H4 (cell line): Measurements from ENCODE around the gene RBM10. TPM values are rescaled to one million over a fixed set of nuclear protein-coding genes. Genes with fewer than 3 reads are reported as not detected.
"Not testable (repeated sequence)": the region's sequence is repeated elsewhere in the genome, so short reads cannot be mapped to it uniquely, and the experiment has no call there.

Experiments used
- DNase-seq: peaks from one replicate; pipeline ENCODE4 v3.0.0-alpha.2; 2015; ENCODE audit warnings: low spot score
- total RNA-seq: library from RNA; depleted of rRNA; stranded (reverse); fragments of >200 nt; shearing (Covaris generic); gene quantifications from 2 replicates; pipeline ENCODE4 v1.2.3, GENCODE V29; 2014; rRNA removed

Gene RBM10
- total RNA-seq: 37.9 and 42.3 TPM in 2 replicates

DNA sequence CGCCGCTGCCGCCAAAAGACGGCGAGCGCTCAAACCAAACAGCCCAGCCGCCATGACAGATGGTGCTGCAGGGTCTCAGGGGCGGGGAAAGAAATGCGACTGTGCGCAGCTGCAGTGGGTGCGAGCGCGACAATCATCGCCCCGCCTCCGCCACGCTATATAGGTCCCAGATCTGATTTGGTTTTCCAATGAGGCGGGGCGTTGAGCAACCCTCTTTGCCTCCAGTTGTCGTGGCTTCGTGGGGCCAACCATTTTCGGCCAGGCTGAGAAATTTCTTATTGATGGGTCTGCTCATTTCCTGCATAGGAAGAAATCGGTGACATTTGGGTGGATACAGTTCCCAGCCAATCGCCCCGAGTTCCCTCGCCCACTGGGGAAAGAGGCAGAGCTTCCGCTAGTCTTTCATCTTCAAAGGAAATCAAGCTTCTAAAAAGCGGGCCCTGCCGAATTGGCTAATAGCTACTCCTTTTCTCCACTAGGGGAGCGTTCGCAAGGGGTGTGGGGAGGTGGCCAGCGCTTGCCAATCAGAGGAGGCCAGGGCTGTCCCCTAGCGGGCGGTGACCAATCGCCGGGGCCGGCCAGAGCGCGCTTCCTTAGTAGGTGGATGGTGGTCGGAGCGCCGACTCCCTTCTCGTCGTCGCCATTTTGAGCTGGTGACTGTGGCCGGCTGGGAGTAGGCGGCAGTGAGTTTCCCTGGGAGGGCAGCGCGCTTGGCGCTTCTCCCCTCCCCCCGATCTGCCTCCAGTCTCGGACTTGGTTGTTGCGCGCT is at the start of gene RBM10, which contains the start of gene NDUFB11:
RBM10 (plus strand) TSS at position 596 of the 769 bp plus-strand sequence. CDS start 2,261 bp downstream, outside the sequence.
NDUFB11 (minus strand) TSS at position 77 of the 769 bp plus-strand sequence; CDS start at position 54, 23 bp downstream.
- DNase-seq: peak; percentile 93

DNA sequence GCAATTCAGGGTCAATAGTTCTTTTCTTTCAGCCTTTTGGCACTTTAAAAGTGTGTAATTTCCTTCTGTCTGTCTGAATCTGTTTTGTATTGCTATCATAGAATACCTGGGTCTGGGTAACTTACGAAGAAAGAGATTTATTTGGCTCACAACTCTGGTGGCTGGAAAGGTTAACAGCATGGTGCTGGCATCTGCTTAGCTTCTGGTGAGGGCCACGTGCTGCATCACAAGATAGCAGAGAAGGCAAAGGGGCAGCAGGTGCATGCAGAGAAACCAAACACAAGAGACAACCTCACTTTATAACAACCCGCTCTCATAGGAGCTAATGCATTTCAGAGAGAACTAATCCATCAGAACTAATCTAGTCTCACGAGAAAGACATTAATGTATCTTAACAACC is 48.0 kb upstream of the RBM10 start:
- no peak for DNase-seq

DNA sequence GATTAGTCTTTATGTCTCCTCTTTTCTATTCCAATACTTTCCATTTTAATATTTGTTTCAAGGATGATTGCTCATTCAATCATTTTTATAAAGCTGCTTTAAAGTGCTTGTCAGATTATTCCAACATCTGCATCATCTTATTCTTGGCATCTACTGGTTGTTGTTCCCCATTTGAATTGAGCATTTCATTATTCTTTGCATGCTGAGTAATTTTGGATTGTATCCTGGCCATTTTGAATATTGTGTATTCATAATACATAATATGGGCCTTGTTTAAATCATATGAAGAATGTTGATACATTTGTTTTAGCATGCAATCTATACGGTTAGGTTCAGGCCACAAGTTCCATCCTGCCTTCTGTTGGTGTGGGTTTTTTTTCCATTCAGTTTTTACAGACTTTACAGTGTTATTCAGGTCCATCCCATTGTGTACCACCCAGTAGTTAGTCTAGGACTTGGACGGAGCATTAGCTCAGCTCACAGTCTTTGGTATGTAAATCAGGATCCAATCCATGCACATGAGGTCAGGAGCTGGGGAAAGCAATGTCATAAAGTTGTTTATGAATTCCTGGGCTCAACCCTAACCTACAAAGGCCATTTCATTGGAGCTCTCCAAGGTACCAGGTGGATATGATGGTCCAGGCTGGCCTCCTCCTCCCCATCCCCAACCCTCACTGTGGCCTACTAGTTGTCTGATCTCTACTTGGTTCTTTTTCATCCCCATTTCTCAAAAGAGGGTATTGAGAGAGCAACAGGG is 46.5 kb upstream of the RBM10 start:
- no peak for DNase-seq

- DNase-seq: no peak
Measured at GRCh38 chrX:47101206-47101605, 43.8 kb upstream of the RBM10 start.

- not testable (repeated sequence) for DNase-seq
Measured at GRCh38 chrX:47110936-47111615, 33.9 kb upstream of the RBM10 start.

GRCh38 chrX:47112316-47112954 is 32.6 kb upstream of the RBM10 start:
- no peak for DNase-seq

- not testable (repeated sequence) for DNase-seq
Measured at GRCh38 chrX:47116551-47117110, 28.4 kb upstream of the RBM10 start.

DNA sequence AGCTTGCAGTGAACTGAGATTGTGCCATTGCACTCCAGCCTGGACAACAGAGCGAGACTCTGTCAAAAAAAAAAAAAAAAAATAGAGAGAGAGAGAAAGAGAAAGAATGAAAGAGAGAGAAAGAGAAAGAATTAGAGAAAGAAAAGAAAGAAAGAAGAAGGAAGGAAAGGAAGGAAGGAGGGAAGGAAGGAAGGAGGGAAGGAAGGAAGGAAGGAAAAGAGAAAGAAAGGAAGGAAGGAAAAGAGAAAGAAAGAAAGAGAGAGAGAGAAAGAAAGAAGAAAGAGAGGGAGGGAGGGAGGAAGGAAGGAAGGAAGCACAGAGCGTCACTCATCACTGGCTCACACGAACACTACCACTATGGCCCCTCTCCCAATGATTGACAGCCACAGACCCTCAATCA is 20.6 kb upstream of the RBM10 start:
- DNase-seq: not testable (repeated sequence)

DNA sequence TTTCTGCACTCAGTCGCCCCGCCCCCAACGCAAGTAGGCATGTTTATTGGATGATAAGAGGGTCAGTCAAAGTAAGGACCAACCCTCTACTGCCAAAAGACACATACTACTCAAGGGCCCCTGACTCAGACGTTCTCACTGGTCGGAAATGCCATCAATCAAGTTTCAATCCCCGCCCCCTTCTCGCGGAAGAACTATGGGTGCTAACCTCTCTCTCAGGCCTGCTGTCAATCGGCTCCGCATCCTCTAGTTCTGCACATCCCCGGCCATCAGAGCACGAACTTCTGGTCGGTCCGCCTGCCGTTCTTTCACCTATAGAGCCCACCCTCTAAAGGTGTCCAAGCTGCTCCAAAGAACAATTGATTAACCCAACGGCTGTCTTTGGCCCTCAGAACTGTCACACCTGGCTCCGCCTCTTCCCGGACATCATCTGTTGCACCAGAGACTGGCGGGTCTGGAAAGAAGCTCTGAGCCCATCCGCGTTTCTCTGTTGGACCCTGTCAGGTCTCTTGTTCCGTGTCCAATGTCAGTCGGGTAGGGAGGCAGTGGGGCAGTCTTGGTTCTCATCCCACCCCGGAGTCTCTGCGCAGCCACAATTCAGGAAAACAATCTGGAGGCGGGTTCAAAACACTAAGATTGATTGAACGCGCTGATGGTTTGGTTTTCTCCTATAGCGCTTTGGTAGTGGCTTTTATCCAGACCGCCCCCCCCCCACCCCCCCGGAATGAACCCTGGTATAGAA is 15.7 kb upstream of the RBM10 start:
- peak; percentile 95 for DNase-seq

DNA sequence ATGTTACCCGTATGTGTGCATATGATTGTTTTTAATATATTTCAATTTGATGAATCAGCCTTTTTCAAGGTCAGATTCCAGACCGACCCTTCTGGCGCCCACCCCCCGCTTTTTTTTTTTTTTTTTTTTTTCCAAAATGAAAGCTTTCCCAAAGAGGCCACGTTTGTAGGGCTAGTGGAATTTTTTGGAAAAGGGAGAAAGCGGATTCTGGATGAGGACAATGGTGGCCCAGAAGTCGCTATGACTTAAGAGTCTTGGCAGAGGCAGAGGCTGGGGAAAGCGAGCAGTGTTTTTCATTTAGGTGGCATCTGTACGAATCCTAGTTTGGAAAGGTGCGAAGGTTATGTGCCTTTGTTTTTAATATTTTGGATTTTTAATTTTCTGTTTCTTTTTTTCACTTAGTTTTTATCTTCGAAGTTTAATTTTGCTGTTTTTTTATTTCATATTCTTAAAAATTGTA is 15.1 kb upstream of the RBM10 start:
- DNase-seq: no peak

- no peak for DNase-seq
Measured at GRCh38 chrX:47133493-47133892, 11.5 kb upstream of the RBM10 start.

GRCh38 chrX:47135650-47136049 is 9.4 kb upstream of the RBM10 start:
- DNase-seq: not testable (repeated sequence)

DNA sequence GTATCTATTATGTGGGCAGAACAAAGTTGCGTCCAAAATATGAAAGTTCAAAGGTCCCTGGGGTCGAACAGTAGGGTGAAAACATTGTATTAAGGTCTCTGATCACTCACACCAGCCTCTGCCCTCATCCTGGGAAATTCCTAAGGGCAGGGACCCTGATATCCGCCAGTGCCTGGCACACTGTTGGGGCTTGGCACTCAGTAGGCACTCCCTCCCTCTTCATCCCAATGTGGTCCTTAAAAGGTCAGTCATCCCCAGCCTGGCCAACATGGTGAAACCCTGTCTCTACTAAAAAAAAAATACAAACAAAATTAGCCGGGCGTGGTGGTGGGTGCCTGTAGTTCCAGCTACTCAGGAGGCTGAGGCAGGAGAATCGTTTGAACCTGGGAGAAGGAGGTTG is 6.8 kb upstream of the RBM10 start:
- DNase-seq: no peak

DNA sequence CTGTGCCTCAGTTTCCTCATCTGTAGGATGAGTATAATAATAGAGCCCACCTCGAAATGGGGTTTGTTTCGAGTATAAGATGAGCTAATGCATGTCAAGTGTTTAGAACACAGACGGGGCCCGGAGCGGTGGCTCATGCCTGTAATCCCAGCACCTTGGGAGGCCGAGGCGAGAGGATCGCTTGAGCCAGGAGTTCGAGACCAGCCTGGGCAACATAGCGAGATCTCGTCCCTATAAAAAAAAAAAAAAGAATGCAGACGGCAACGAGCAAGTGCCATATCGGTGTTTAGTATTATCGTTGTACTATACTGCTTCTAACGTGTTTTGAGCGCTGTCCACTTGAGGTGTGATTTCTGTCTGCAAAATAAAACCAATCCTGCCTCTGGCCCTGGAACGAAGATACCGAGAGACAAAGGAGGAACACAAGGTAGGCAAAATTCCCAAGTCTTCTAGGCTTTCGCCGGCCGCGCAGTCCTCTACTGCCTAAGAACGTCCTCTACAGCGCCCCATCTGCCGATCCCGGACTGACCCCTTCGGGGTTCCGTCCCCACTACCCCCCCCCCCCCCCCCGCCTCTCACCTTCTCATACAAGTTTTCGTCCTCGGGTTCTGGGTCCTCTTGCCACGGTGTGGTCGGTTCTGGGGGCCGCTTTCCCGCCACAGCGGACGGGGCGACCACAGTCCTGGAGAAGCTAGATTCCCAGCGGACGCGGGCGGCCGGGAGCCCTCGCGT is 961 bp upstream of the RBM10 start:
- DNase-seq: peak; percentile 29

DNA sequence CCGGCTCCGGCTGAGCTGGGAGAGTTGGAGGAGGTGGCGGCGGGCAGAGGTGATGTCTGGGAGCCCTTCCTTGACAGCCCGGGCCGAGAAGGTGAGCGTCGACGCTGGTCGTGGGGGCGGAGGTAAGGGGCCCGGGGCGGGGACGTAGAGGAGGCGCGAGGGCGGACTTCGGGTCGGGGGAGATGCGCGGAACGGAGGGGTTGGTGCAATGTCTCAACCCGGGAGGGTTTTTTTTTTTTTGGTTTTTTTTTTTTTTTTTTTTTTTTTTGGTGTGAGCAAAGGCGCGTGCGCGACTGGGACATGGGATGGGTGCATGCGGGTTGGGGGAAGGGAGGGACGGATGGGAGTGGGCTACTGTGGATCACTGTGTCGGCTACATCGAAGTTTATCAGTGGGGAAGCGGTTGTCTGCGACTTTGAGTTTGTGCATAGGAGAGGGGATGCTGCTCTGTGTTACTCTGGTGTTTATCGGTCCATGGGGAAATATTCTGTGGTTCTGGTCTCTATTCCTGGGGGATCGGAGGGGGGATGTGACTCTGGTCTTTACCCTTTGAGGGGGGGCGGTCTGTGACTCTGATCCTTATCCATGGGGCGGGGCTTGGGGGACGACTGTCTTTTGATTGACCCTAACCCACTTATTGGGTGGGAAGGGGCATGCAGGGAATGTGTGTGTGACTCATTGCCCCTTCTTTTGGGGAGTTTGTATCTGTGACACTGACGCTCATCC is 537 bp downstream of the RBM10 start:
- no peak for DNase-seq

DNA sequence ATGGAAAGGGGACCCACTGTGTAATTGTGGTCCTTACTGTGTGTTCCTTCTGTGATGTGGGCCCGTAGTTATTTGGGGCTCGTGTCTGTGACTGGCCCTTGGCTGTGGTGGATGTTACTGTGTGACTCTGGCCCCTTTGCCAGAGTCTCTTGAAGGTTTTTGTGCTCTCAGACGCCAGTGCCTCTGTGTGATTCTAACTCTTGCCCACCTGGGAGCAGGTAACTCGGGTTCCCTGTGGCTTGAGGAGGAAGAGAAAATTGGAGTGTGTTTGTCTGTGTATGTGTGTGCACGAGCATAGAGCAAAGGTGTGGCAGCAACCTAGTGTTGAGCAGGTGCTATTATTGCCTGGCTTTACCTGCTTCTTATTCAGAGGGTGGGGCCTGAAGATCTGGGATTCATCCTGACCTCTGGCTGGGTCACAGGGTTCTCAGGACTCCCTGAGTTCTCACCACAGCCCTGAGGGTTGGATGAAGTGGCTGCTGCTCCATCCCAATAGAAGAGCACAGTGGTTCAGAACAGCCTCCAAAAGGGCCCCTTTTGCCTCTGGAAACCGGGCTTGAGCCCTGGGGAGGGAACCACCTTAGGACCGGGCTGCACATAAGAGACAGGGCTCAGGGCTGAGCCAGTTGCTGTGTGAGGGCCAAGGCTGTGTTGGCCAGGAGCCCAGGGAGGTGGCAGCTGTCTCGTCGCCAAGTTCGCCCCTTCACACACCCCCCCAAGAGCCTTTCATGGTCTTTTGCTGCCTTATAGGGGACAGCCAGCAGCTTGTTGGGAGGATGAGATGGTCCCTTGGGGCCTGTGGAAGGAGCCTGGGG is 1.3 kb downstream of the RBM10 start:
- DNase-seq: no peak

DNA sequence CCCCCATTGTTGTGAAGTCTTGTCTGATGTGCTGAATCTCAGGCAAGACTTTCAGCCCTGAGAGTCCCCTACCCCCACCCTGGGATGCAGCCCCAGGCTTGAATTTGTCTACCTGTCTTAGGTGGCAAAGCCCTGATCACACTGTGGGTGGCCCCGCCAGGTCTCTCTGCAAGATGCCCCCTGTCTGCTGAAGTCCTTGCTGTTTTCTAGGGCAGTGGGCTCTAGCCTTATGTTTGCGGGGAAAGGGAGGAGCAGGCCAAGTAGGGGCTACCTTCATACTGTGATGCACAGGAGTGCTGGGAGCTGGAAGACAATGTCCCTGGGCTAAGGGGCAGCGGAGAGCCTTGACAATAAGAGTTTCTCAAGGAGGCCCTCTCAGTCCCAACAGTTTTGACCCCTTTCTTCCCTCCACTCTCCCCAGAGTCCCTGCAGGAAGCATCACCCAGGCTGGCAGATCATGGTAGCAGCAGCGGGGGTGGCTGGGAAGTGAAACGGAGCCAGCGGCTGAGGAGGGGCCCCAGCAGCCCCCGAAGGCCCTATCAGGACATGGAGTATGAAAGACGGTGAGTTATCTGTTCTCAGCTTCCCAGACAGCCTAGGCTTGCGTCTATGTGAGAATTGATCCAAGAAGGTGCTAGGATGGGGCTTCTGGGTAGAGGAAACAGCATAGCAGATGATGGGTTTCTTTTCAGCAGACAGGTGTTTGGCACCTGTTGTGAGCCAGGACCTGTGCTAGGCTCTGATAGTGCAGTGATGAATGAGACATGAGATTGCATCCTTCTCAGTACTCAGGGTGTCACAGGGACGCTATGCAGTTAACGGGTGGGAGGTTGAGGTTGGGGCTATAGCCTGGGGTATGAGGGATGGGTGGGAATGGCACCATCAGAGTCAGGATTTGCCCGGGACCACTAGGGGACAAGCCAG is 2.2 kb downstream of the RBM10 start:
- DNase-seq: no peak
